Erythroblast (primary cell): ENCODE measurements around the gene GLIS1.

Source experiments
- GATA1 ChIP-seq: IDR thresholded peaks from 2 replicates; pipeline ENCODE4 v1.6.1; 2011; ENCODE audit warnings: low read depth, mild to moderate bottlenecking, control low read depth, low read length, moderate library complexity
- POLR2A ChIP-seq: IDR thresholded peaks from 2 replicates; pipeline ENCODE4 v1.6.1; 2011; ENCODE audit warnings: mild to moderate bottlenecking, low read length

- no peak for TF ChIP-seq POLR2A
- no peak for TF ChIP-seq GATA1
Measured at GRCh38 chr1:53738205-53739108, 507 bp downstream of the GLIS1 start.
